Activated effector memory CD4-positive, alpha-beta T cell treated with Interleukin-2 at 50 U/mL for 16 hours (primary cell): ENCODE data around the gene TNFAIP8.
"Not testable (repeated sequence)": the region's sequence is repeated elsewhere in the genome, so short reads cannot be mapped to it uniquely, and the experiment has no call there.

ENCODE experiments used
- DNase-seq: peaks from one replicate; pipeline ENCODE4 v3.0.0-alpha.2; 2020

TNFAIP8 gene

GRCh38 chr5:119398727-119399466, 43.1 kb downstream of the TNFAIP8 start:
- no peak for DNase-seq

- DNase-seq: no peak
These were observed 44.4 kb downstream of the TNFAIP8 start for GRCh38 chr5:119400245-119400644.

- no peak for DNase-seq
These were observed 46.3 kb downstream of the TNFAIP8 start for GRCh38 chr5:119402081-119402480.

GRCh38 chr5:119402555-119402954, 46.7 kb downstream of the TNFAIP8 start:
- no peak for DNase-seq

- no peak for DNase-seq
These were observed 48.2 kb downstream of the TNFAIP8 start for GRCh38 chr5:119404033-119404432.

- no peak for DNase-seq
These were observed 49.6 kb downstream of the TNFAIP8 start for GRCh38 chr5:119405419-119405818.

GRCh38 chr5:119406551-119407110, 50.8 kb downstream of the TNFAIP8 start:
- no peak for DNase-seq

GRCh38 chr5:119409235-119409815, 53.5 kb downstream of the TNFAIP8 start:
- DNase-seq: no peak

GRCh38 chr5:119410448-119411159, 54.8 kb downstream of the TNFAIP8 start:
- no peak for DNase-seq

- no peak for DNase-seq
These were observed 55.8 kb downstream of the TNFAIP8 start for GRCh38 chr5:119411361-119412278.

GRCh38 chr5:119412279-119413227, 56.7 kb downstream of the TNFAIP8 start:
- no peak for DNase-seq

GRCh38 chr5:119414124-119414734, 58.4 kb downstream of the TNFAIP8 start:
- DNase-seq: not testable (repeated sequence)

GRCh38 chr5:119417891-119418605, 62.2 kb downstream of the TNFAIP8 start:
- DNase-seq: no peak

- DNase-seq: no peak
These were observed 62.8 kb downstream of the TNFAIP8 start for GRCh38 chr5:119418606-119419100.

GRCh38 chr5:119420169-119420568, 64.3 kb downstream of the TNFAIP8 start:
- DNase-seq: no peak

GRCh38 chr5:119426057-119426456, 70.2 kb downstream of the TNFAIP8 start:
- no peak for DNase-seq

- DNase-seq: no peak
These were observed 71.2 kb downstream of the TNFAIP8 start for GRCh38 chr5:119427060-119427459.

- not testable (repeated sequence) for DNase-seq
These were observed 71.8 kb downstream of the TNFAIP8 start for GRCh38 chr5:119427596-119427995.

GRCh38 chr5:119428166-119428565, 72.3 kb downstream of the TNFAIP8 start:
- DNase-seq: not testable (repeated sequence)

GRCh38 chr5:119428574-119428973, 72.8 kb downstream of the TNFAIP8 start:
- not testable (repeated sequence) for DNase-seq
